HG02973 (cell line): ENCODE results near the gene NID2.

Experiments used
- ATAC-seq: cut with Tn5 transposase; IDR thresholded peaks from one replicate; pipeline ENCODE4 v1.9.1; 2021; ENCODE audit warnings: moderate library complexity; ENCODE audit not compliant: unreplicated experiment

NID2 gene

DNA sequence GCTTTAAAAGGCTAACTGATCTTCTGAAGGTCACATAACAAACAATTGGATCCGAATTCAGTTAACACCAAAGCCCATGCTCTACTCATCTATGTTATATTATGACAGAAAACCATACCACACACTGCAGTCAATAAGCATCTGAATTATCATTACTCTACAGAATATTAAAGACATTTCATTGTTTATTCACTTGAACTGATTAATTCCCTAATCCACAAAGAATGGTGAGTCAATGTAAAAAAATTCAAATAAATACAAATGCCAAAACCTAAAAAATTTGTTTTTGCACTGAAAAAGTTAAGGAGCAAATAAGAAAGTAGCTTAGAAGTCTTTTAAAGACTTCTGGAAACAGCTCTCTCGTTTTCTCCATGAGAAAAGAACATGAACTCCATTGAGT lies 13.7 kb downstream of the NID2 start:
- no peak for ATAC-seq

DNA sequence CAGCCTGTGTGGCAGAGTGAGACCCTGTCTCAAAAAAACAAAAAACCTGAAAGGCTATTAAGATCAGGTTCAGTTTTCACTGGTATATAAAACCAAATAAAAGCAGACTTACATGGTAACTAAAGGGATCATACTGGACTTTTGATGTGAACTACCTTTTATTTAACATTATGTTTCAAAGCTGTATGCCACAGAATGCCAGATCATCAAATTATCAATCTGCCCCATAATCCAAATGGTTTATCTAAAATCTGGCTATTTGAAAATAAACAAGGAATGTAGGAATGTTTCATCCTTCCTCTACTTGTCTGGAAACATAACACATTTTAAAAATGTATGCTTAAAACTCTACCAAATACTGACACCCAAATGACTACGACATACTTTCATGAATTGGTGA lies 14.2 kb downstream of the NID2 start:
- no peak for ATAC-seq

DNA sequence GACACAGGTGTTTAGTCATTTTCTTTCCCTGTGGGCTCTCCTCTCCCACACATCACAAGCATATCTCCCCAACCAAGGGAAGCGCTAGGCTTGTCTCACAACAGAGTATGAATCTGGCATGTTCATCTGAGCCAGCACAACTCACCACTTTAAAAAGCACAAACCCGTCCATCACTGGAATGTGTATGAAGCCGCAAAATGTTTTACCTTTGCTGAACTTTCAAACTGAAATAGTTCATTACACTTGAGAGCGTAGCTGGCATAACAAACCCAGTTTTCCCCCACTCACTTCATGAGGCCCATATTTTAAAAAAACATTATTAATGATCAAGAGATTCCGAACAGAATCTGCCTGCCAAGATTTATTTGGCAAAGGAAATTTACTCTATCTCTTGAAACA lies 15.8 kb downstream of the NID2 start:
- no peak for ATAC-seq

DNA sequence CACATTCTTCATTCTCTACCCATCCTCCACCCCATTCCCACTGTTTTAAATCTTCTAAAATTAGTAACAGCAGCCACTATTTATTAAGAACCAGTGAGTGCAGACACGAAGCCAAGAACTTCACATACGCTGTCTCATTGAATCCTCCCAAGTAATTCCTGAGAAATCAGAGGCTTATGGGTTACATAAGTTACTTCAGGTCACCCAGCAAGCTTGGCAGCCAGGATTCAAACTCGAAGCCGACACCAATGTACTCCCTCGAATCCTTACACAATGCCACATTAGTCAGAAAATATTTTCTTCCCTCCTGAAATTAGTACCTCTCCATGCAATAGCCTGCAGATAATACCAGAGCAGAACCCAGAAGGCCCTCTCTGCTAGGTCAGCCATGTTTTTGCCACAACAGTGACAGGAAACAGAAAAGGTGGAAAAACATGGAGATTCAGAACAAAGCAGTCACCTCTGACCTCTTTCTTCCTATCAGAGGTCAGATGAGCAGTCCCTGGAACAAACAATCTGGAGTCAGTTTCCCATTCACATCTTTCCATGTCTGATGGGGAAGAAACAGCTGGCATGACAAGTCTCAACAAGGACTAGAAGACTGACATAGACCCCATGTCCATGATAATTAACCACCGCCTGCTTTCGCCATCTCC lies 16.4 kb downstream of the NID2 start:
- no peak for ATAC-seq

DNA sequence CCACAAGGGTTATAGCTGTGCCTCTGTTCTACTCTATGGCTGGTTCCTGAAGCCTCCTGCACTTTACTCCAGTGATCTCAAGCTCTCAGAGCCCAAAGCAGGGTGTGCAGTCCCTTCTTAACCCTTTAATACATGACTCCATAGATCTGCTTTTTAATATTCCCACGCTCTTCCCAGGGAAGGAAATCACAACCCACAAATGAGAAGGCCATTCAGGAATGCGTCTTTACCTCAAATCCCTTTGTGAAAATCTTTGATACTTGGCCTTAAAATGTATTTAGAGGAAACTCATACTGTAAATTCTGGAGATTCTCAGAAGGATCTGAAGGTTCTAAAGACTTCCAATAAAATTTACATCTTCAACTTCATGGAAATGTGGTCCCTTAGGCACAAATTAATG lies 17.0 kb downstream of the NID2 start:
- no peak for ATAC-seq

DNA sequence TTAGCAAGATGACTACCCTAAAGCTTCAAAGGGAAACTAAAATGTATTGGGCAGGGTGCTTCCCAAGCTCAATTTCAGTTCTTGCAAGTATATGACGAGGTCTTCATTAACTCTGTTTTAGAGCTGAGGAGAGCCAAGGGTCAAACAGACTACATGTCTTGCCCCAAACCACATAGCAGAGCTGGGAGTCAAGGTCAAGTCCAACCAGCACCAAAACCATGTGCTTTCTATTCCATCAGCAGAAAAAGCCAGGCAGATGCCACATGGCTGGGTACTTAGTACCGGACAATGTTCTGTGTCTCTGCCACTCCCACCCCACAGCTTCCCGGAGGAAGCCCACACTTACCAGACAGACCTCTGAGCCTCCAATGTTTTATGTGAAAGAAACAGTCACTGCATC lies 17.6 kb downstream of the NID2 start:
- no peak for ATAC-seq

DNA sequence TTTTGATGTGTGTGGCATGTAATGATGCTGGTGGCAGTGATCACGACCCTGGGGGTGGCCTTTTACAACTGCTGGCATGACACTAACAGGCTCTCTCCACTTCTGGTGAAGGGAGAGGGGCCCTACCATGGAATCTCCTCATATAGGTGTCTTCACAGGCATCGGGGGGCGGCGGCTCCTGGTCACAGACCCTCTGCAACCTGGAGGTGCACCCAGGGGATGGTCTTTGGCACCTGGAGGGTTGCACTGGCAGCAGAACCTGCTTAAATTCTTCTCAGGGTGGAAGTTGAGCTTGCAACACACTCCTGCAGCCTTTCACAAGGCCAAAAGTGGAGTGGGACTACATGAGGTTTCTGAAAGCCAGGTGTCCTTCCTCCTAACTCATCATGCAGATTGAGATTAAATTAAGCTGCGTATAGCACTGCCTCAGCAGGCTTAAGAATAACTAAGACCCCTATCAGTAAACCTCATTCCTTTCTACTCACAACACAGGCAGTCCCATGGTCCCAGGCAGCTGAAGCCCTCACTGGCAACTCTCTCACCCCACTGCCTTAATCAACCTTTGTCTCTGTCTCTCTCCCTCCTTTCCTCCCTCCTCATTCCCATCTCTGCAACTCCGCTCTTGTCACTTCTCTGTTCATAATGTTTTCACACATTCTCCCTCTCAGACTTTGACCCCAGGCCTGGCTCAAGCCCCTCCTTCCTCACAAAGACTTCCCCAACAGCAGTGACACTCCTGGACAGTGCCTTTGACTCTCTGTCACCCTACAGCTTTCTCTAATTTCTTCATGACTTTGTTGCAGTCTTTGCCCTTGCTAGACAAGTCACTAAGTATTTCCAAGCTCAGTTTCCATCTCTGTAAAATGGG lies 18.9 kb downstream of the NID2 start:
- no peak for ATAC-seq

DNA sequence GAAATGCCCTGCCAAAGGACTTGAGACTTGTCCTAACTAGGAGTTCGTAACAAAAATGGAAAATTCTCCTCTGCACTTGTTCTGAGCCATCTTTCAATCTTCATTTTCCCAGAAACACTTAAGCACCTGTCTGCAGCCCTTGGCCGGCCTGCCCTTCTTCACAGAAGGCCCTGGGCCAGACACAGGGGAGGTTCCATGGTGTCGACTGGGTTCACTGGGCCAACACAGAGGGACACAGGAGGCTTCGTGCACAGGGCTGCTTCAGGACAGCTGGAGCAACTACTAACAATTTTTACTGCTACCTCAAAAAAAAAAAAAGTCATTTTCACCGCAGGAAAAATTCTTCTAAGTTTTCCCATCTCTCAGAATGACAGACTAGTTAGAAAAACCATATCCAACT lies 19.6 kb downstream of the NID2 start:
- no peak for ATAC-seq

DNA sequence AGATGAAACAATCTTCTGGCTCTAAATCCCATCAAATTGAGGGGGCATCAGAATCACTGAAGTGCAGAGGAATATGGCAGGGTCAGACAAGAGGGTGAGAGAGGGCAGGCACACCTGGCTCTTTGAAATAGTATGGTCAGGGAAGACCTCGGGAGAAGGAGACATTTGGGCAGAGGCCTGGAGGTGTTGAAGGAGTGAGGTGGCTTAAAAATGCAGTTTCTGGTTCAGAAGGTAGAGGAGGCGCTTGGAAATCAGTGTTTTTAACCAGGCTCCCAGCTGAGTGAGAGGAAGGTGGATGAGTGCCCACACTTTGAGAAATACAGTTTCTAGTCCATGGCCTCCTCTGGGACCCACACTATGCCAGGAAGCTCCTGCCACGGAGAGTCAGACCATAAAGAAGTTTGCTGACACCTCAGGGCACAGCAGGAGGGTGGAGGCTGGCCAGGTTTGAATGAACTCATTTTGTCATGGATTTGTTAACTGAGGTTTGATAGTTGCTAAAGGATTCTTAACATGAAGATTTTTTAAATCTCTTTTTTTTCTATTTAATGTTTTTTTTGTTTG lies 20.1 kb downstream of the NID2 start:
- ATAC-seq: no peak

DNA sequence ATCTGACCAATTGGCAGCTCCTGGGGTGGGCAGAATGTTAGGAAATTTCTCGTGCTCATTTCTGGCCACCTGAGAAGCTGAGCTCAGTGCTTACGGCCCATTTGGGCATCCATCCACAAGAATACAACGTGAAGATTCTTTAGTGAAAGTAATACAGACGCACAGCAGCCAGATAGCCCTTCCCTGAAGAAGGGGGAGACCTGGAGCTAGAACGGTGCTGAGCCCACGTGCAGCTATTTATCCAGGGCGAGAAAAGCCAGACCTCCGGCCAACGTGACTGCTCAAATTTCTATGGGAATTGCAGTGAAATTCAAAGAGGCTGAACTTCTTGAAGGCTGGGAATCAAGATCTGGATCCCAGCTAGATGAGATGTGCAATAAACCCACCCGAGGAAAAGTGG lies 20.7 kb downstream of the NID2 start:
- no peak for ATAC-seq

DNA sequence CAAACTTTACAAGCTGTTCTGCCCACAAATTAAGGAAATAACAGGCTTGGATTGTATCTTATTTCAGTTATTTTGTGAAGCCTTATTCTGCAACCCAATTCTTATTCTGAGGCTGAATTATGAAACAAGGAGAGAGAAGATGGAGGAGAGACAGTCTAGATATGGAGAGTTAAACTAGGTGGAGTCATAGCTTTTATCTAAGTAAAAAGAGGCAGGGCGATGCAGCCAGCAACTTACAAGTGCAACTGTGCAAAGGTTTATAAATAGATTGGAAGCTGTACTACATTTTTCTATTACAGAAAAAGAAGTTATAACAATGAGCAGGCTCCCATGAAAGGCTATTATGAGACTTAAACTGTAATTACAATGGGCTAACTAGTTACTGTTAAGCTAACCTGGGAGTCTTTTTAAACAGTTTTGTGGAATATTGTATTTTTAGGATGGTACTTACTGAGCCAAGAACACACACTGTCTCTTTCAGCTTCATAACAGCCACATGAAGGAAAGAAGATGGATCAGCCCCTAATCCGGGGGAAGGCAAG lies 22.4 kb downstream of the NID2 start:
- ATAC-seq: no peak

DNA sequence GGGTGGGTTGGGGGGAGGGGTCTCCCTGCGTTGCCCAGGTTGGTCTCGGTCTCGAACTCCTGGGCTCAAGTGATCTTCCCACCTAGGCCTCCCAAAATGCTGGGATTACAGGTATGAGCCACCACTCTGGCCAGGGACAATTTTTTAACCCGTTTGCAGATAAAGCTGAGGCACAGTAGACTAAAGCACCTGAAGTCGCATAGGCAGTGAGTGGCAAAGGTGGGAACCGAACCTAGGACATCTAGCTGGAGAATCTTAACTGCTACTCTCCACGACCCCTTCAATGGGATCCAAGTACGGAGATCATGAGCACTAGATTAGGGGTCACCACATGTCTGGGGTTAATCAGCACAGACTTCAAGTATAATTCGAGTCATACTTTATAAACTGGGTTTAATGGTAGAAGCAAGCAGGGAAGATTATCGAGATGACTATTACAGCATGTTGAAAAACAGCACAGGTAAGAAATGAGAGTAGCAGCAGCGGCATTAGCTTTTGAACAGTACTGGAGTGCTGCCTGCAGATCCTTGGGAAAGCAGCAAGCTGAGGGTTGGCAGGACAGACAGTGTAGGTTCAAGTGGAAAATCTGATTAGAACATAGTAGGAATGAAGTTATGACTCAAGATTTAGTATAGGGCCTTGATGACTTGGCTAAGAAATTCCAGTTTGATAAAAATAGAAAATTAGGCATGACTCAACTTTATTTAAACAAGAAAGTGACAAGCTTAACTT lies 23.9 kb downstream of the NID2 start:
- no peak for ATAC-seq

DNA sequence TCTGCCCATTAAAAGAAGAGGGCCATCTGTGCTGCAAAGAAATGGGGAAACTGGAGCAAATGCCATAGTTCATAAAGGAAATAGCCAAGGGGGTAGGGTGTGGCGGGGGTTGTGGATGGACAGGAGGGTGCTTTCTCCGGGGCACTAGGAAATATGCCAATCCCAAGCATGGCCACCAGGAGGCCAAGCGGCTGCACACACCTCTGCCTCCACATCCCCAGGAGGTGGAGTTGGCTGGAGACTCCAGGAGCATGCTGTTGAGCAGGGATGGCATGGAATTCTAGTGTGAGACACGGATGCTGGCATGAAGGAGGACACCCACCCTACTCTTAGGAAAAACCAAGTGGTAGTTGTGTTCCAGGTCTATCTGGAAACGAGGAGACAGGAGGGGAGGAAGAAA lies 25.2 kb downstream of the NID2 start:
- ATAC-seq: no peak

DNA sequence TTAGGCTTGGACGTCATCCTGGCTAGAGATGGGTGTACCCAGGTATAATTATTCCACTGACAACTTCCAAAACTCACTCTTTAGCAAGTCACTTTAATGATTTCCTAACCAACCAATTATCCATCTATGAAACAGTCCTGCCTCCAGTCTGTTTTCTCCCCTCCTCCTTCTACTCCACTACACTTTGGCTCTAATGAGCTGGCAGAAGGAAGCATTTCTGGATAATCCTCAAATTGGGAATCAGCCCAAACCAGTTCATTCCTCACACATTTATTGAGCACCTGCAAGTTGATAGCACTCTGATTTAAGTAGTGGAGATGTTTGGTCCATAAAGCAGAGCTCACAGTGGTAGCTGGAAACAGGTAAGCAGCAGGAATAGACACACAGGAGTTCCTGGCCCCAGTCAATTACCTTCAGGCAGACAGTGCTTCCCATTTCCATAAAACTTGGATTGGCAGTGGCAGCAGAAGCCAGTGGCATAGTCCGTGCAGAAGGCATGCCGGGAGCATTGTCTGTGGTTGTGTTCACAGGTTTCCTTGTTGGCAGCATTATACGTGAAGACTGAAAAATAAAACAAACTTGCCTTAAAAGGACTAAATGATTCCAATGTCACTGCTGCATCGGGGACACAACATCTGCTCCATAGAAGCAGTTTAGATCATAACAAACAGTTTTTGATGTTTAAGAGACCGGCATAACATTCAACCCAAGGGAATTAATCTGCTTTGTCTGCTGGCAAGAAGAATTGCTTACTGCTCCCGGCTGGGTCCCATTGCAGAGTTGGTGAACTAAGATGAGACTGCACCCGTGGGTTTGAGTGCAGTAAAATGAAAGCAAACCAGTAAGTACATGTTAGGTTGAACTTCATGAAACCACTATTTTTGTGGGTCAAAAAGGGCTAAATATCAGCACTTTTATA lies 26.2 kb downstream of the NID2 start:
- ATAC-seq: no peak

DNA sequence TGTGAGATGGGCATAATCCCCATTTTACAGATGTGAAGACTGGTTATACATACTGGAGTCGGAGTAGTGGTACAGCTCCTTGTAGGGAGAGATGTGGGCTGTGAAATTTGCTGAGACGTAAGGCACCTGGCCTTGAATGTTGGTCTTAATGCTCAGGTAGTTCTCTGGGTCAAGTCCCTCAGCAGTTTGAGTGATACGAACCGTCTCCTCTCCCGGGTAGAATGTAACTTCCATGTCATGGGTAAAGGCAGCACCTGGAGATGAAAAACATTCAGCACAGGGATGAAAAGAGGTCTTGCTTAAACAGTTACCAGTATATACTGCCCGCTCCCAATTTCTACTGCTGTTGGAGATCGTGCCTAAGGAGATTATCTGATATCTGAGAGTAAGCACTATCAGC lies 28.3 kb downstream of the NID2 start:
- no peak for ATAC-seq

DNA sequence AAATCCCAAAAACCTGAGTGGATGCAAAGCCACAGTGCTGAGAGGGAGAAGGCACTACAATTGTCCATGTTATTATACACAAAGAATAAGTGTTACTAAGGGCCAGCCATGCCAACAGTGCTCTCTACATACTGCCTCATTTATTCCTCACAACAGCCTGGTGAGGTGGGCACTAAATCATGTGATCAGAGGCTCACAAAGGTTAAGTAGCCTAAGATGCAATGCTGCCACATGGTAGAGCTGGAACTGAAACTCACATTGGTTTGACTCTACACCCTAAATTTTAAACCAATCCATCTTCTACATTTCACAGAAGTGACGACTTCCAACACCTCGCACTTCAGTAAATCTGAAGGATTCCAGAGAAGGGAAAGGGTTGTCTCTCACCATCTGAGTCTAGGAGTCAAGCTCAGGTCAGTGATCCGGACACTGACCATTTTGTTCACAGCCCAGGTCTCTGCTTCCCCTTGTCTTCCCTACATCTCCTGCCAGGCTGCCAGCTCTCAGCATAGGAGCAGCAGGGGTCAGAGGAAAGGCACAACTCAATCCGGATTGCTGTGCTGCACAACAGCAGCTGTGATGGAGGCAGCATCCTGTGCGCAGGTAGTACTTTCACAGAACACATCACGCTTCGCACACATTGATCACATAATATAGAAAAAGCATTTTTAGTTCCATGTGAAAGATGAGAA lies 29.6 kb downstream of the NID2 start:
- ATAC-seq: no peak

DNA sequence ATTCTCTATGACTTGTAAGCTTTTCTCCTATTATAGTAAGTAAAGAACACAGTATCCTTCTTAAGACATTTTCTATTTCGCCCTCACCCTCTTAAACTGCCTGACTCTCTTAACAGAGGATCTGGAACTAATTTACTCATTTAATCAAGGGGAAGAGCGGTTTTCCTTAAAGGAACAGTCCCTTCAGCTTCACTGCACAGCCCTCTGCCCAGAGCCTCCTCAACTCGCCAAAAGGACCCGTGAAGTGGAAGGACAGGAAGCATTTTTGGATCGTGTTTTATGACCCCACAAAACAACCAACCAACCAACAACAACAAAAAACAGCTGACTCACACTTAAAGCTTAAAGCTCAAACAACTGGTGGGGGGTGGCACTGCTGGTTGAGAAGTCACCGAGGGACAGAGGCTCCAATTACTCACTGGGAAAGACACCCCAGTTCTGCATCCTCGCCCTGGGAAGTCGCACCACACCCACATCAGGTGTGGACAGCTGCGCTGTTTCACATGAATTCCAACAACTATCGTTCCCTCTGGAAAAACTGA lies 35.7 kb downstream of the NID2 start:
- no peak for ATAC-seq

DNA sequence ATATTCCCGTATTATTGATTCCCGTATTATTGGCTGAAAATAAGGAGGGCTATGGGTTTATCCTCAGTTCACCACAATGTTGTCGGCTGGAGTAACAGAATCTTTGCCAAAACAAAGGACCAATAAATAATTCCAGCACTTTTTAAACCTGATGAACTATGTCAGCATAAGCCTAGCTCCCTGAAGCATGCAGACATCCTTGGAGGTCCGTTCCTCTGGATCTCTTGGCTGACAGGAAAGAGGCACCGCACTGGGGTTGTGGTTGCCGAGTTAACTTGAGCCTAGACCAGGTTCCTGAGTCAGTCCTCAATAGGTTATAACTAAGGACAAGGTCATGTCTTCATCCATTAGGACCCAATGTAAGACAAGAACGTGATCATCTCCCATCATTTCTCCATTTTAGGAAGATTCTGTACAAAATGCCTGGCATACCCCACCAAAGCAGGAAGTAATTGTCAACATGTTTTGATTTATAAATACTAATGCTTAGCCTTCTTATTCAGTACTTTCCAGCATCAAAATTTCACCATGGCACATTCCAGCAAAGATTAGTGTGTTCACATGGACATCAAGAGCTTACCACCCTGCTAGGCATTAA lies 36.6 kb downstream of the NID2 start:
- no peak for ATAC-seq

DNA sequence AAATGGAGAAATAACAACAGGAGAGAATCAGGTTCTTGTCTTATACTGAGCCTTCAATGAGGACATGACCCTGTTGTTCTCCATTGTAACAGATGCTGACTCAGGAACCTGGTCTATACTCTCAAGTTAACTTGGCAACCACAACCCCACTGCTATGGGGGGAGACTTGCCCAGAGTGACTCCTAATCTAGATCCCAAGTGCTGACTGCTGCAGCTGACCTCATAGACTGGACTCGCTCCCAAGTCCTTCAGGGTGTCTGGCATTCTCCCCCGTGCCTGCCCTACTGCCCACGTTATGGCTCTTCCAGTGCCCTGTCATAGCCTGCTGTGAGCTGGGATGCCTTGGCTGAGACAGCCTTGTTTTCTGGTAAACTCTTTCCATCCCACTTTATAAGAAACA lies 37.1 kb downstream of the NID2 start:
- ATAC-seq: no peak
